Activated T-helper 2 cell treated with anti-CD3 and anti-CD28 coated beads, Interferon-gamma antibody, Interleukin-2, Interleukin-4, amounts not matched to agents 10 μg/mL and 5 μg/mL and 100 μg/mL, durations not matched to agents 14 hours and 24 hours and 36 hours (primary cell): ENCODE results near the gene ZNF155. TPM values are rescaled to one million over a fixed set of nuclear protein-coding genes. Genes with fewer than 3 reads are reported as not detected.

Source experiments
- DNase-seq: peaks from one replicate; pipeline ENCODE4 v3.0.0; 2021; ENCODE audit warnings: low spot score
- H3K27ac Mint-ChIP-seq: one replicate; pipeline ENCODE4 v1.8.0; 2021; ENCODE audit warnings: mixed read lengths
- H3K27me3 Mint-ChIP-seq: one replicate; pipeline ENCODE4 v1.8.0; 2021; ENCODE audit warnings: low read depth, mixed read lengths
- H3K36me3 Mint-ChIP-seq: one replicate; pipeline ENCODE4 v1.8.0; 2021; ENCODE audit warnings: low read depth, mixed read lengths
- H3K4me1 Mint-ChIP-seq: one replicate; pipeline ENCODE4 v1.8.0; 2021; ENCODE audit warnings: low read depth, mixed read lengths
- H3K4me3 Mint-ChIP-seq: one replicate; pipeline ENCODE4 v1.8.0; 2021; ENCODE audit warnings: low read depth, mild to moderate bottlenecking, moderate library complexity, mixed read lengths
- H3K9me3 Mint-ChIP-seq: one replicate; pipeline ENCODE4 v1.8.0; 2021; ENCODE audit warnings: mixed read lengths
- intact Hi-C: fragments of 100-400 bp; cut with micrococcal nuclease; formaldehyde crosslinking; loops from one replicate; pipeline ENCODE4 v1.15.1; 2023
- total RNA-seq: library from RNA; stranded (reverse); gene quantifications from 2 replicates; pipeline ENCODE4 v1.2.3, GENCODE V29; 2022

The ZNF155 gene
- total RNA-seq, 1 donor from 2014 or later, result 4.7 TPM

DNA sequence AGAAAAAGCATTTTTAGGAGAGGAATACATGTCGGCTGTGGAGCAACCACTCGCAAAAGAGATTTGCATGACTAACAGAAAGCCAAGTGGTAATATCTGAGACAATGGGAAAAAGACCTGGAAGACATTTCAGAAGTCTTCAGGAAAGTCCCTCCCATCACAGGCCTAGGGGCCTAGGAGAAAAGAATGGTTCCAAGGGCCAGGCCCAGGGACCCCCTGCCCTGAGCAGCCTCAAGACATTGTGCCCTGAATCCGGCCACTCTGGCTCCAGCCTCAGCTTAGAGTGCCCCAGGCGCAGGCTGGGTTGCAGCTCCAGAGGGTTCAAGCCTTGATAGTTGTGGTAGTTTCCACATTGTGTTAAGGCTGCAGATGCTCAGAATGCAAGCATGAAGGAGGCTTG lies 23.6 kb upstream of the ZNF155 start:
- no peak overlapping the region for H3K4me3 Mint-ChIP-seq
- no peaks in the 10 kb centered on the region for H3K4me1 Mint-ChIP-seq
- intact Hi-C loops, result no loop called here
- H3K27me3 Mint-ChIP-seq, result no peaks in the 10 kb centered on the region
- H3K27ac Mint-ChIP-seq, result no peak overlapping the region
- no peak for DNase-seq
- H3K9me3 Mint-ChIP-seq, result peaks cover 55% of the 10 kb centered on the region
- H3K36me3 Mint-ChIP-seq, result peaks cover 10% of the 10 kb centered on the region

DNA sequence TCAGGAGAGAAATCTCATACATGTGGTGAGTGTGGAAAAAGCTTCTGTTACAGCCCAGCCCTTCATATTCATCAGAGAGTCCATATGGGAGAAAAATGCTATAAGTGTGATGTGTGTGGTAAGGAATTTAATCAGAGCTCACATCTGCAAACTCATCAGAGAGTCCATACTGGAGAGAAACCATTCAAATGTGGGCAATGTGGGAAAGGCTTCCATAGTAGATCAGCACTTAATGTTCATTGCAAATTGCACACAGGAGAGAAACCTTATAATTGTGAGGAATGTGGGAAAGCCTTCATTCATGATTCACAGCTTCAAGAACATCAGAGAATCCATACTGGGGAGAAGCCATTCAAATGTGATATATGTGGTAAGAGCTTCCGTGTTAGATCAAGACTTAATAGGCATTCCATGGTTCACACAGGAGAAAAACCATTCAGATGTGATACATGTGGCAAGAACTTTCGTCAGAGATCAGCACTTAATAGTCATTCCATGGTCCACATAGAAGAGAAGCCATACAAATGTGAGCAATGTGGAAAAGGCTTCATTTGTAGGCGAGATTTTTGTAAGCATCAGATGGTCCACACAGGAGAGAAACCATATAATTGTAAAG lies 17.8 kb upstream of the ZNF155 start:
- H3K27ac Mint-ChIP-seq, result no peak overlapping the region
- no peaks in the 10 kb centered on the region for H3K4me1 Mint-ChIP-seq
- H3K27me3 Mint-ChIP-seq, result no peaks in the 10 kb centered on the region
- intact Hi-C loops, result no loop called here
- peaks cover 29% of the 10 kb centered on the region for H3K36me3 Mint-ChIP-seq
- DNase-seq, result no peak
- H3K9me3 Mint-ChIP-seq, result peaks cover 80% of the 10 kb centered on the region
- H3K4me3 Mint-ChIP-seq, result no peak overlapping the region

DNA sequence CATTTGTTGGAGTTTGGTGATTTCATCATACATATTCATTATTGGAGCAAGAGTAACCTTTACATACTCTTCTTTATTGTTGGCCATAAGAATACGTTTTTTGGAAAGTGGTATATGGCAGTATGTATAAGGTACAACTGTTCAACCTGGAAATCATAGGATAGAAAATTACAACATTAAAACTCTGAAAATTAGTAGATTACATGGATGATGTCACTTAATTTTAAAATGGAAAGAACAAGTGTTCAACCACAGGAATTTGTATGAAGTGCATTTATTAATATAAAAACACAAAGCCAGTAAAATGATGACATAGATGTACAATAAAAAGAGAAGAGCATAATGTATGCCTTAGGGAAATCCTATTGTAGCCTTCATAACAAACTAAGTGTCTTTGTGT lies 7.3 kb upstream of the ZNF155 start:
- Mint-ChIP-seq H3K36me3 (peaks cover 4% of the 10 kb centered on the region), H3K4me1 (no peaks in the 10 kb centered on the region), H3K4me3 (no peak overlapping the region), H3K9me3 (peaks cover 71% of the 10 kb centered on the region), H3K27ac (no peak overlapping the region), H3K27me3 (no peaks in the 10 kb centered on the region)
- intact Hi-C loops, result no loop called here
- no peak for DNase-seq

DNA sequence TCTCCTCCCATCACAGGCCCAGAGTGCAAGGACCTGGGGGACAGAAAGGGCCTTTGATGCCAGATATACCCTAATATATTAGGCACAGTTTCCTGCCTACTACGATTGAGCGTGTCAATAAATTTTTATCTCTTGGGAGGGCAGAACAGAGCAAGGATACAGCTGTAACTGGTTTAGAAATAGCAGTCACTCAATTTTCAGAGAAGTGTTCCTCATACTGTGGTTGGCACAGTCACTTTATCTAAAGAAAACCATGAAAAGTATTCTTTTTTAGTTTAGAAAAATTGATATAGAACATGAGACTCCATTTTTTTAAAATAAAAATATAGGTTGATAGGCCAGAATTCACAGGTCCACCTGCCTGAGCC lies 460 bp upstream of the ZNF155 start:
- intact Hi-C loops, result loop anchor here (5.0 kb wide), 1 partner anchor 89 kb away; the partner anchor contains the start of gene ZNF284
- no peak overlapping the region for H3K27ac Mint-ChIP-seq
- peaks cover 40% of the 10 kb centered on the region for H3K9me3 Mint-ChIP-seq
- DNase-seq, result no peak
- H3K4me3 Mint-ChIP-seq, result peak overlapping the region; percentile 78
- no peaks in the 10 kb centered on the region for H3K27me3 Mint-ChIP-seq
- H3K36me3 Mint-ChIP-seq, result peaks cover 15% of the 10 kb centered on the region
- peaks cover 9% of the 10 kb centered on the region for H3K4me1 Mint-ChIP-seq

DNA sequence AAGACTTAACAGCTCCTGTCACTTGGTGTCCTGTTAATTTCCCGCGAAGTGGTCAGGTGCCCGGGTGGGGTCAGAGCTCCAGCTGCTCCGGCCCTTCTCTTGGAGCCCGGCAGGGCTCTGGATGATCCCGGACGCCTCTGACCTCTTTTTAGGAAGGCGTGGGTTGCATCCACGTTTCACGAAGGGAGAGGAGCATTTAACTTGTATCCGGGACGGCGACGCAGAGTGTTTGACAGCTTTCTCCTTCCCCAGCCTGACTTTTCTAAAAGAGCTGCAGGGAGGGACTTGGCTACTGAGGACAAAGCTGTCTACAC lies 656 bp downstream of the ZNF155 start:
- no peaks in the 10 kb centered on the region for H3K27me3 Mint-ChIP-seq
- H3K4me3 Mint-ChIP-seq, result peak overlapping the region; percentile 95
- intact Hi-C loops, result loop anchor here (1.0 to 5.0 kb wide), 3 partner anchors 18 to 88 kb away; partner anchors contain the start of genes ZNF230, ZNF284 and ZNF45
- H3K9me3 Mint-ChIP-seq, result peaks cover 43% of the 10 kb centered on the region
- peaks cover 9% of the 10 kb centered on the region for H3K4me1 Mint-ChIP-seq
- peak overlapping the region; percentile 68 for H3K27ac Mint-ChIP-seq
- peaks cover 26% of the 10 kb centered on the region for H3K36me3 Mint-ChIP-seq
- DNase-seq, result no peak

DNA sequence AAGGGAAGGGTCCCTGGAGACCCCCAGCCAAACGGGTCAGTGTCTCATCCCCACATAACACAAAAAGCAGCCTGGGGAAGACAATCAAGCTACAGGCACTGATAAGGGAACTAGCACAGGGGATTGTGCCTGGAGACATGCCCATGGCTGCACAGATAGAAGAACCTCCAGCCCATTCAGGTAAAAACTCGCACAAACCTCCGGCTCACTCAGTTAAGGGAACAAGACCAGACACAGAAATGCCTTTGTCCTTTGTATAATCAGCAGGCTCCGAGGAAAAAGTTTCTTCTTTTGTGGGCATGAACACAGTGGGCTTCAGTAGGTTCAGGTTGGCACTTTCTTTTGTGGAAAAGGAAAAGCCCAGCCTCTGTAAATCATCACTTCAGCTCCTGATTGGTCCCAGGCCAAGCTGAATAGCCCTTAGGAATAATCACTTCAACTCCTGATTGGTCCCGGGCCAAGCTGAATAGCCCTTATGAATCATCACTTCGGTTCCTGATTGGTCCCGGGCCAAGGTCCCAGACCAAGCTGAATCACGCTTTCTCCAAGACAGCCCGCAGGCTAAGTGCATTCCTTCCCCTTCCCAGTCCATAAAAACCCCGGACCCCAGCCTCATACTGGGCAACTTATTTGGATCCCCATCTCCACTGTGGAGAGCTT lies 13.8 kb downstream of the ZNF155 start:
- Mint-ChIP-seq H3K4me3 (no peak overlapping the region), H3K36me3 (peaks cover 63% of the 10 kb centered on the region)
- intact Hi-C loops, result no loop called here

DNA sequence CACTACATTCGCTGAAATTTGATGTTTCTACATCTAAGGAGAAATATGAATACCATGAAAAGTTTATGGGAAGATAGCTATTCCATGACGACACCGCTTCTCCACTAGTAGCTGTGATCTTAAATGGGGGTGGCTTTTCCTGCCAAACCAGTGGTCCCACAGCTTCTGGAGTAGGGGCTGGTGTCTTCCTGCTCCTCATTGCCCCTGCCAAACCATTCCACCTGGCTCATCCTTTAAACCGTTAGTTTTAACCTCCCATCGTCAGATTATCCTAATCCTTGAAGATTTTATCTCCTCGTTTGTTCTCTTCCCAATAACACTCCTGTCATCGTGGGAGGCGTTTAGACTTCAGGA lies 18.2 kb downstream of the ZNF155 start:
- Mint-ChIP-seq H3K36me3 (peaks cover 43% of the 10 kb centered on the region), H3K27ac (peak overlapping the region; percentile 97), H3K4me1 (peaks cover 15% of the 10 kb centered on the region), H3K4me3 (peak overlapping the region; percentile 100), H3K9me3 (peaks cover 52% of the 10 kb centered on the region), H3K27me3 (no peaks in the 10 kb centered on the region)
- intact Hi-C loops, result loop anchor here (1.0 to 10.0 kb wide), 9 partner anchors 18 to 211 kb away; partner anchors contain the start of genes ZNF155, ZNF222, ZNF224 and ZNF225
- no peak for DNase-seq

More for the DNA sequence above, 13.8 kb downstream of the ZNF155 start:
- H3K27ac Mint-ChIP-seq, result no peak overlapping the region
- no peaks in the 10 kb centered on the region for H3K27me3 Mint-ChIP-seq
- DNase-seq, result no peak
- H3K9me3 Mint-ChIP-seq, result peaks cover 56% of the 10 kb centered on the region
- H3K4me1 Mint-ChIP-seq, result peaks cover 9% of the 10 kb centered on the region

DNA sequence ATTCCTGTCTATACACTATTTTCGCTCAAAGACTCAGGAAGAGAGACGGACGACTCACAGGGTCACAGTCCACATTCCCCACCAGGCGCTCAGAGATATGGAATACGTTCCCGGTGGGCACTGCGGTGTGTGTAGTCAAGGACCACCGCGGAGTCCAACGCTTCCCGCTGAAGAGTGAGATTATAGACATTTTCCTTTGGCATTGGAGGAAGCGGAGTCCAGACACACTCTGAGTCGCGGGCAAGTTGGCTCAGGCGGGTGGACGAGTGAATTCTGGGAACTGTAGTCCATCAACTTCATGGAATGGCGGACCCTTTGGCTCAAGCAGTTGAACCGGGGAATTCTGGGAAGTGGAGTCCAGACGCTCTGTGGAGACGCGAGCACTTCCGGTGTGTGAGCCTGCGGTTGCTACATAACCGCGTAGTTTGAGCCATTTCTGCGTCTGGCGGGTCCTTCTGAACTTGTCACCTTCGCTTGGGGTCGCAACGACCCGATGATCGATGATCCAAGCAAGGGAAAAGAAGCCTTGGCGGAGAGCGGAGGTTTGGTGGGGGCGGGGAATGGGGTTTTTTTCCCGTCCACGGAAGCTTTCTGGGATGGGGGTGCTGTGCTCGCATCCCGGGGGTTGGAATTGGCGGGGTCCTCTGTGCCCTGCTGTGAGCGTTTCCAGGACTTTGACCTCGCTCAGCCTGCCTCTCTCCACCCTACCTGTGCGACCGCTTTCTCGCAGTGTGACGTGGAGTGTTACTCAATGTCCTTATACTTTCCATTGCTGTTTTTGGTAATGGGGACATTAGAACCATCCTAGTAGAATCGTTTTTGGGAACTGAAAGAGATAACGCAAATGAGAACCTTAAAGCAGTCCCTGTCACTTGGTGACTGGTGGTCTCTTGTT lies 18.8 kb downstream of the ZNF155 start, which contains the start of gene ZNF230:
Gene ZNF230 (plus strand): TSS at position 392 of the 895 bp plus-strand sequence. CDS start 4,122 bp downstream, outside the sequence.
- intact Hi-C loops, result loop anchor here (1.0 to 10.0 kb wide), 9 partner anchors 19 to 210 kb away; partner anchors contain the start of genes ZNF155, ZNF222, ZNF224 and ZNF225
- Mint-ChIP-seq H3K27ac (peak within 1 kb of the TSS; percentile 97), H3K27me3 (no peaks in the 10 kb centered on the region), H3K9me3 (peaks cover 53% of the 10 kb centered on the region), H3K4me1 (peaks cover 15% of the 10 kb centered on the region), H3K36me3 (peaks cover 46% of the 10 kb centered on the region), H3K4me3 (peak within 1 kb of the TSS; percentile 100)
- peak; percentile 81 for DNase-seq

DNA sequence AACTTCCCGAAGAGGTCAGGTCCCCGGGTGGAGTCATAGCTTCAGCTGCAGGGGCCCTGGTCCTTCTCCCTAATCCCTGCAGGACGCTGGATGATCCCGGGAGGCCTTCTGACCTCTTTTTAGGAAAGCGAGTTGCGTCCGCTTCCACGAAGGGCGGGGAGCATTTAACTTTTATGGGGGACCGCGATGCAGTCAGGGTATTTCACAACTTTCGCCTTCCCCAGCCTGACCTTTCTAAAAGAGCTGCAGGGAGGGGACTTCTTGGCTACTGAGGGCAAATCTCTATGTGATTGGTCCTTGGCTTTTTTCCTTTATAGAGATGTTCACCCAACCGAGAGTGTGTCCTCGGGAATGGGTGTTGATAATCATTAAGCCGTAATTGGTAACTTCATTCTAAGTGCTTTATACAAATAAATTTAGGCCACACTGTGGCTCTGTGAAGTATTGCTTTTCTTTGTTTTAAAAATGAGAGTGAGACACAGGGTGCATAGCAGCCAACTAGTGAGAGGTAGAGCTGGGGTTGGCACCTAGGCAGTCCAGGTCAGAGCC lies 19.5 kb downstream of the ZNF155 start:
- Mint-ChIP-seq H3K36me3 (peaks cover 47% of the 10 kb centered on the region), H3K9me3 (peaks cover 53% of the 10 kb centered on the region), H3K4me3 (peak overlapping the region; percentile 100), H3K27me3 (no peaks in the 10 kb centered on the region), H3K4me1 (peaks cover 15% of the 10 kb centered on the region), H3K27ac (peak overlapping the region; percentile 97)
- no peak for DNase-seq
- intact Hi-C loops, result loop anchor here (2.0 to 10.0 kb wide), 4 partner anchors 47 to 161 kb away; partner anchors contain the start of genes ZNF224, ZNF226 and ZNF284

DNA sequence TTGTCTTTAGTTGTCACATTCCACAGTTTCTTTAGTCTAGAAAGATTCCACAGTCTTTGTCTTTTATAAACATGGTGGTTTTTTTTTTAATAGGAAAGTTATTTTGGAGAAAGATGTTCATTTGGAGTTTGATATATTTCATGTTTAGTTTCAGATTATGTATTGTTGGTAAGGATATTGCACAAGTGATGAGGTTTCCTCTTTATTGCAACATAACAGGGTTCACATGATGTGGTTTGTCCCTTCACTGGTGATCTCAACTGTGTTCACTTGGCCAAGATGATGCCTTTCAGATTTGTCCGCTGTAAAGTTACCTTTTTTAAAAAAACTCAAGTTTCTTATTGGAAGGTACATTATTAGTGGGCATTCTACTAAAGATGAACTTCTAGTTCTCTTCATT lies 22.0 kb downstream of the ZNF155 start:
- peaks cover 57% of the 10 kb centered on the region for H3K9me3 Mint-ChIP-seq
- intact Hi-C loops, result loop anchor here (10.0 kb wide), 1 partner anchor 159 kb away; the partner anchor contains the start of gene ZNF226

DNA sequence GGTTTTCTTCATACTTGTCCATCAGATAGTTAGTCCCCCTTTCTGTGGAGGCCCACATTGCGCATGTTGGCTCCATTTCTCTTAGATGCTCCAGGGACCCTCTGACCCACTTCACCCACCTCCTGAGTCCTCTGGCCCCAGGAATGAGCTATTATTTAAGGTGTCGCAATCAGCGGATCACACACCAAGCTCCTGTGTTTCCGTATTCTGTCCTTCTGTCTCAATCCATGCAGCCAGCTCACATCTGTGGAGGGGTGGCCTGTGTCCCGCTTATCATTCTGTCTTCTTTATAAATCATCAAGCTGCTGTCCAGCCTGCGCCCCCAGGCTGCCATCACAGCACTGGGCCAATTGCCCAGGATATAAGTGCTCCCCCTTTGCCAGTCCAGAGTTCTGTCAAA lies 23.5 kb downstream of the ZNF155 start:
- Mint-ChIP-seq H3K27me3 (no peaks in the 10 kb centered on the region), H3K4me1 (peaks cover 8% of the 10 kb centered on the region), H3K27ac (no peak overlapping the region), H3K9me3 (peaks cover 62% of the 10 kb centered on the region), H3K36me3 (peaks cover 73% of the 10 kb centered on the region), H3K4me3 (no peak overlapping the region)
- intact Hi-C loops, result loop anchor here (10.0 kb wide), 1 partner anchor 157 kb away; the partner anchor contains the start of gene ZNF226
- no peak for DNase-seq

More for the DNA sequence above, 22.0 kb downstream of the ZNF155 start:
- no peaks in the 10 kb centered on the region for H3K27me3 Mint-ChIP-seq
- no peak overlapping the region for H3K4me3 Mint-ChIP-seq
- no peak for DNase-seq
- peaks cover 68% of the 10 kb centered on the region for H3K36me3 Mint-ChIP-seq
- H3K27ac Mint-ChIP-seq, result no peak overlapping the region
- H3K4me1 Mint-ChIP-seq, result peaks cover 15% of the 10 kb centered on the region

DNA sequence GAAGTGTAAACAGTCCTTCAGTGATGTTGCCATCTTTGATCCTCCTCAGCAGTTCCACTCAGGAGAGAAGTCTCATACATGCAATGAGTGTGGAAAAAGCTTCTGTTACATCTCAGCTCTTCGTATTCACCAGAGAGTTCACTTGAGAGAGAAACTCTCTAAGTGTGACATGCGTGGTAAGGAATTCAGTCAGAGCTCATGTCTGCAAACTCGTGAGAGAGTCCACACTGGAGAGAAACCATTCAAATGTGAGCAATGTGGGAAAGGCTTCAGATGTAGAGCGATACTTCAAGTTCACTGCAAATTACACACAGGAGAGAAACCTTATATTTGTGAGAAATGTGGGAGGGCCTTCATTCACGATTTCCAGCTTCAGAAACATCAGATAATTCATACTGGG lies 26.5 kb downstream of the ZNF155 start:
- peaks cover 73% of the 10 kb centered on the region for H3K36me3 Mint-ChIP-seq
- H3K4me1 Mint-ChIP-seq, result no peaks in the 10 kb centered on the region
- no peak overlapping the region for H3K4me3 Mint-ChIP-seq
- peaks cover 87% of the 10 kb centered on the region for H3K9me3 Mint-ChIP-seq
- H3K27me3 Mint-ChIP-seq, result no peaks in the 10 kb centered on the region
- H3K27ac Mint-ChIP-seq, result no peak overlapping the region
- DNase-seq, result no peak
- intact Hi-C loops, result no loop called here
